Transverse colon (tissue), 4 donors: Measurements from ENCODE around the gene HERC2. TPM values are rescaled to one million over a fixed set of nuclear protein-coding genes. Genes with fewer than 3 reads are reported as not detected.
"Not testable (repeated sequence)": the region's sequence is repeated elsewhere in the genome, so short reads cannot be mapped to it uniquely, and the experiment has no call there.

Experiments used
- DNase-seq: peaks from one replicate; pipeline ENCODE4 v3.0.0-alpha.2; 2019
- H3K27ac ChIP-seq, 4 donors: fragments of 200-600 bp; sonication (generic); 2 replicates each; pipeline ENCODE4 v1.5.1; 2016 to 2018; ENCODE audit warnings: inconsistent platforms in 4 of 4
- H3K27me3 ChIP-seq: fragments of 200-600 bp; sonication (generic); 2 replicates; pipeline ENCODE4 v1.5.1; 2017; ENCODE audit warnings: inconsistent platforms
- H3K36me3 ChIP-seq, 4 donors: fragments of 200-600 bp; sonication (generic); 2 replicates each; pipeline ENCODE4 v1.5.1; 2017 to 2019; ENCODE audit warnings: inconsistent platforms in 4 of 4
- H3K4me1 ChIP-seq, 4 donors: fragments of 200-600 bp; sonication (generic); 2 replicates each; pipeline ENCODE4 v1.5.1; 2017 to 2020; ENCODE audit warnings: inconsistent platforms in 4 of 4
- H3K4me3 ChIP-seq, 4 donors: fragments of 200-600 bp; sonication (generic); 1 replicate in 1 of 4; 2 replicates in 3 of 4; pipeline versions ENCODE4 v1.5.1 to v1.6.1; 2017 to 2019; ENCODE audit warnings: inconsistent platforms in 4 of 4
- H3K9me3 ChIP-seq, 2 donors: fragments of 200-600 bp; sonication (generic); 2 replicates each; pipeline ENCODE4 v1.5.1; 2017 to 2019; ENCODE audit warnings: inconsistent platforms in 2 of 2
- WGBS, 2 donors: methylation state at CpG; one replicate each; pipeline ENCODE4 v1.1.5; 2018; ENCODE audit warnings: low coverage in 1 of 2; 5-methylcytosine and 5-hydroxymethylcytosine counted together
- in situ Hi-C, 4 donors: fragments of 200-750 bp; cut with MboI; loops; one replicate each; pipeline versions ENCODE4 v1.15.0 to v1.15.1; 2017; ENCODE audit warnings: low sequenced_read_pairs in 3 of 4, low pct_ligation_motif_present in 1 of 4, low pct_unique_long_range_greater_than_20kb in 1 of 4
- intact Hi-C: fragments of 100-400 bp; cut with DNase I; formaldehyde crosslinking; loops from one replicate; pipeline ENCODE4 v1.15.1; 2023; ENCODE audit warnings: low total_unique reads
- total RNA-seq, 4 donors: library from RNA; depleted of rRNA; stranded (reverse); fragments of >200 nt; gene quantifications; one replicate each; pipeline ENCODE4 v1.1.0, GENCODE V29; 2016

HERC2 gene
- total RNA-seq, result 100 to 1,000 TPM in 1 of 4 donors, 10 to 100 TPM in 3; 64.9 to 182 (median 83.7) TPM

GRCh38 chr15:28322129-28322588, at the start of gene HERC2:
HERC2 (minus strand) TSS chr15:28322179; CDS start chr15:28321433, 746 bp downstream.
- H3K27me3 ChIP-seq, in situ Hi-C loops, DNase-seq, H3K4me1 ChIP-seq, intact Hi-C loops, H3K36me3 ChIP-seq, H3K9me3 ChIP-seq: not testable (repeated sequence)
- no CpG with 5 or more reads among the region's 52 CpGs for WGBS, 2 donors
- Histone ChIP-seq H3K27ac (peak within 1 kb of the TSS; percentile 43 to 58 (median 48)), H3K4me3 (peak within 1 kb of the TSS in 3 of 4 donors; percentile 15 to 45 (median 33))

GRCh38 chr15:28365502-28365901, 43.5 kb upstream of the HERC2 start:
- intact Hi-C loops, result not testable (repeated sequence)
- 96% methylated on average over 13 of the region's 17 CpGs; no CpG with 5 or more reads in 1 of the 2 donors for WGBS, 2 donors

GRCh38 chr15:28357984-28358383, 36.0 kb upstream of the HERC2 start, which contains the start of gene GOLGA6L24:
GOLGA6L24 (minus strand) TSS chr15:28358084; CDS start chr15:28358023, 61 bp downstream.
- H3K36me3 ChIP-seq, DNase-seq, H3K4me1 ChIP-seq, in situ Hi-C loops, H3K27ac ChIP-seq, H3K9me3 ChIP-seq, H3K27me3 ChIP-seq, intact Hi-C loops, H3K4me3 ChIP-seq: not testable (repeated sequence)
- no CpG with 5 or more reads among the region's 7 CpGs for whole genome bisulfite sequencing, 2 donors

More at GRCh38 chr15:28365502-28365901, 43.5 kb upstream of the HERC2 start:
- H3K4me3 ChIP-seq, in situ Hi-C loops, H3K27me3 ChIP-seq, H3K4me1 ChIP-seq, H3K36me3 ChIP-seq, DNase-seq, H3K9me3 ChIP-seq, H3K27ac ChIP-seq: not testable (repeated sequence)

- H3K27me3 ChIP-seq, H3K4me1 ChIP-seq, H3K9me3 ChIP-seq, DNase-seq, in situ Hi-C loops, intact Hi-C loops, H3K36me3 ChIP-seq: not testable (repeated sequence)
- Histone ChIP-seq H3K27ac (peak overlapping the region; percentile 43 to 58 (median 48)), H3K4me3 (peak overlapping the region in 3 of 4 donors; percentile 15 to 45 (median 33))
- 4% methylated on average over 11 of the region's 39 CpGs; no CpG with 5 or more reads in 1 of the 2 donors for WGBS, 2 donors
These were observed 461 bp downstream of the HERC2 start for GRCh38 chr15:28321358-28322078.

- H3K4me3 ChIP-seq, H3K9me3 ChIP-seq, H3K36me3 ChIP-seq, DNase-seq, intact Hi-C loops, in situ Hi-C loops, H3K27ac ChIP-seq, H3K4me1 ChIP-seq, H3K27me3 ChIP-seq: not testable (repeated sequence)
- 97 to 100% methylated on average over 1 of the region's 1 CpG for WGBS, 2 donors
These were observed 2.3 kb downstream of the HERC2 start for GRCh38 chr15:28319725-28320124.

GRCh38 chr15:28318828-28319227, 3.2 kb downstream of the HERC2 start:
- in situ Hi-C loops, result not testable (repeated sequence)

GRCh38 chr15:28318122-28318521, 3.9 kb downstream of the HERC2 start:
- H3K27ac ChIP-seq, H3K9me3 ChIP-seq, H3K4me3 ChIP-seq, H3K4me1 ChIP-seq, in situ Hi-C loops, H3K36me3 ChIP-seq, H3K27me3 ChIP-seq, intact Hi-C loops: not testable (repeated sequence)
- peak; percentile 8 for DNase-seq
- 80 to 92% methylated on average over 1 to 13 of the region's 13 CpGs for WGBS, 2 donors

More at GRCh38 chr15:28318828-28319227, 3.2 kb downstream of the HERC2 start:
- no CpG with 5 or more reads among the region's 3 CpGs for WGBS, 2 donors
- H3K27ac ChIP-seq, H3K4me1 ChIP-seq, H3K27me3 ChIP-seq, DNase-seq, H3K9me3 ChIP-seq, H3K36me3 ChIP-seq, intact Hi-C loops, H3K4me3 ChIP-seq: not testable (repeated sequence)

GRCh38 chr15:28316958-28317357, 5.0 kb downstream of the HERC2 start:
- H3K27me3 ChIP-seq, H3K9me3 ChIP-seq, DNase-seq, H3K4me1 ChIP-seq, H3K36me3 ChIP-seq, intact Hi-C loops, in situ Hi-C loops, H3K27ac ChIP-seq, H3K4me3 ChIP-seq: not testable (repeated sequence)
- WGBS, 2 donors, result 80 to 93% methylated on average over 1 to 7 of the region's 7 CpGs

- H3K9me3 ChIP-seq, DNase-seq, H3K36me3 ChIP-seq, H3K4me3 ChIP-seq, H3K27ac ChIP-seq, H3K27me3 ChIP-seq, in situ Hi-C loops, intact Hi-C loops, H3K4me1 ChIP-seq: not testable (repeated sequence)
- 52 to 90% methylated on average over 3 to 11 of the region's 11 CpGs for WGBS, 2 donors
These were observed 11.5 kb downstream of the HERC2 start for GRCh38 chr15:28310454-28310853.

- WGBS, 2 donors, result 98 to 100% methylated on average over 4 to 5 of the region's 5 CpGs
- H3K27me3 ChIP-seq, H3K27ac ChIP-seq, H3K4me1 ChIP-seq, H3K4me3 ChIP-seq, in situ Hi-C loops, H3K9me3 ChIP-seq, DNase-seq, H3K36me3 ChIP-seq, intact Hi-C loops: not testable (repeated sequence)
These were observed 13.3 kb downstream of the HERC2 start for GRCh38 chr15:28308718-28309117.

GRCh38 chr15:28305700-28306099, 16.3 kb downstream of the HERC2 start:
- H3K4me1 ChIP-seq, DNase-seq, intact Hi-C loops, H3K27me3 ChIP-seq, H3K9me3 ChIP-seq, H3K4me3 ChIP-seq, H3K36me3 ChIP-seq, in situ Hi-C loops, H3K27ac ChIP-seq: not testable (repeated sequence)
- 88 to 92% methylated on average over 2 of the region's 2 CpGs for WGBS, 2 donors
